GM12878 (cell line): ENCODE results near the gene DDX27. TPM values are rescaled to one million over a fixed set of nuclear protein-coding genes. Genes with fewer than 3 reads are reported as not detected.

Source experiments
- ATAC-seq: fragments of 200-7000 bp; cut with Tn5 transposase; 3 replicates; pipeline ENCODE4 v1.9.1; 2020; ENCODE audit warnings: mild to moderate bottlenecking, moderate library complexity
- BruUV-seq: library from RNA; stranded (reverse); fragments of 400-500 nt; replicated peaks from 2 replicates; lab custom pipeline; 2021; lab: Mats Ljungman, UMichigan
- CTCF ChIA-PET: fragments of 300-600 bp; sonication (Branson Sonifier 250); formaldehyde crosslinking; extraction: SDS; loops from one replicate; lab custom pipeline; 2021; ENCODE audit warnings: inconsistent platforms; lab: Yijun Ruan, JAX
- POLR2A ChIA-PET: fragments of 350-600 bp; formaldehyde crosslinking; extraction: SDS; loops from one replicate; lab custom pipeline; 2021; ENCODE audit warnings: inconsistent platforms; lab: Charles Lee
- RAD21 ChIA-PET: fragments of 300-600 bp; sonication (Branson Sonifier 250); formaldehyde crosslinking; loops from one replicate; lab custom pipeline; 2023; ENCODE audit warnings: antibody characterized with exemption; ENCODE audit not compliant: unreplicated experiment; lab: Charles Lee
- SMC1A ChIA-PET: fragments of 300-600 bp; sonication (Branson Sonifier 250); formaldehyde crosslinking; loops from one replicate; lab custom pipeline; 2023; ENCODE audit not compliant: unreplicated experiment, uncharacterized antibody; lab: Charles Lee
- DNase-seq: peaks from one replicate; pipeline ENCODE4 v3.0.0-alpha.2; 2011; ENCODE audit warnings: low read depth, low spot score
- FAIRE-seq: peaks from 3 replicates; lab custom pipeline; 2011; peaks lifted over from hg19 to GRCh38; lab: Jason Lieb, UNC
- H2AFZ ChIP-seq: 2 replicates; pipeline ENCODE4 v1.6.0; 2011; ENCODE audit warnings: low read depth, low read length, control low read depth; ENCODE audit not compliant: control insufficient read depth
- H3K27ac ChIP-seq: 2 replicates; pipeline ENCODE4 v1.5.1; 2011; ENCODE audit warnings: control low read depth; ENCODE audit not compliant: control insufficient read depth, insufficient read depth
- H3K27me3 ChIP-seq, 2 experiments: replicated peaks in 1 of 2; 2 replicates each; pipeline versions ENCODE4 v1.6.0 to v1.6.1; 2011; ENCODE audit warnings: low read length in 1 of 2; ENCODE audit not compliant: control insufficient read depth in 2 of 2, insufficient read depth in 2 of 2
- H3K36me3 ChIP-seq, 2 experiments: 2 replicates each; pipeline ENCODE4 v1.5.1; 2011; ENCODE audit warnings: low read length in 1 of 2; ENCODE audit not compliant: control insufficient read depth in 2 of 2, insufficient read depth in 2 of 2
- H3K4me1 ChIP-seq: 2 replicates; pipeline ENCODE4 v1.6.1; 2011; ENCODE audit warnings: mild to moderate bottlenecking, low read length, moderate library complexity, mixed read lengths; ENCODE audit not compliant: control insufficient read depth, insufficient read depth
- H3K4me2 ChIP-seq: 2 replicates; pipeline ENCODE4 v1.6.0; 2011; ENCODE audit warnings: control low read depth; ENCODE audit not compliant: control insufficient read depth, insufficient read depth
- H3K4me3 ChIP-seq: fragments of 200-600 bp; sonication (generic); 2 replicates; pipeline ENCODE4 v1.5.1; 2016
- H3K79me2 ChIP-seq: 2 replicates; pipeline ENCODE4 v1.6.0; 2011; ENCODE audit warnings: low read length; ENCODE audit not compliant: control insufficient read depth, insufficient read depth
- H3K9ac ChIP-seq: 2 replicates; pipeline ENCODE4 v1.8.0; 2011; ENCODE audit warnings: low read length, control low read depth, mixed read lengths; ENCODE audit not compliant: control insufficient read depth, insufficient read depth
- H3K9me3 ChIP-seq: replicated peaks from 3 replicates; pipeline ENCODE4 v1.5.1; 2011; ENCODE audit warnings: mild to moderate bottlenecking, low read length; ENCODE audit not compliant: control insufficient read depth, insufficient read depth
- H4K20me1 ChIP-seq: 2 replicates; pipeline ENCODE4 v1.6.0; 2011; ENCODE audit not compliant: control insufficient read depth, insufficient read depth
- EGR1 ChIP-seq, 2 experiments: IDR thresholded peaks; 1 replicate in 1 of 2; 2 replicates in 1 of 2; pipeline ENCODE4 v1.6.1; 2011 to 2012; ENCODE audit warnings: low read depth in 2 of 2, low read length in 2 of 2, borderline replicate concordance in 1 of 2, mild to moderate bottlenecking in 1 of 2, moderate library complexity in 1 of 2
- FOXK2 ChIP-seq: fragments of 450-650 bp; IDR thresholded peaks from 2 replicates; pipeline ENCODE4 v1.6.1; 2017; ENCODE audit warnings: mild to moderate bottlenecking, moderate library complexity
- HDGF ChIP-seq: fragments of 450-650 bp; IDR thresholded peaks from 2 replicates; pipeline ENCODE4 v1.6.1; 2016; ENCODE audit warnings: antibody characterized with exemption
- IKZF1 ChIP-seq: fragments of 450-650 bp; conservative IDR thresholded peaks from 2 replicates; pipeline ENCODE4 v1.6.1; 2017; ENCODE audit warnings: antibody characterized with exemption, mild to moderate bottlenecking
- MAX ChIP-seq: IDR thresholded peaks from 2 replicates; pipeline ENCODE4 v1.6.1; 2012; ENCODE audit warnings: low read depth, low read length, improper control_type of control experiment
- MLLT1 ChIP-seq: fragments of 450-650 bp; IDR thresholded peaks from 2 replicates; pipeline ENCODE4 v1.6.1; 2016; ENCODE audit warnings: mild to moderate bottlenecking
- MYC ChIP-seq: IDR thresholded peaks from 2 replicates; pipeline ENCODE4 v1.6.1; 2011; ENCODE audit warnings: mild to moderate bottlenecking, low read length, moderate library complexity, inconsistent platforms; ENCODE audit not compliant: insufficient read depth, insufficient replicate concordance, insufficient read length, severe bottlenecking
- POLR2AphosphoS2 ChIP-seq: IDR thresholded peaks from 2 replicates; pipeline ENCODE4 v1.6.1; 2011; ENCODE audit warnings: low read depth, mild to moderate bottlenecking, low read length, improper control_type of control experiment, moderate library complexity
- SPI1 ChIP-seq: IDR thresholded peaks from 2 replicates; pipeline ENCODE4 v1.6.1; 2011; ENCODE audit warnings: low read depth, mild to moderate bottlenecking, low read length, moderate library complexity, borderline replicate concordance; ENCODE audit not compliant: insufficient read depth
- SUPT20H ChIP-seq: IDR thresholded peaks from 2 replicates; pipeline ENCODE4 v1.6.1; 2011; ENCODE audit warnings: low read depth, mild to moderate bottlenecking, low read length, moderate library complexity, borderline replicate concordance; ENCODE audit not compliant: control insufficient read depth
- YBX1 ChIP-seq: fragments of 450-650 bp; IDR thresholded peaks from 2 replicates; pipeline ENCODE4 v1.6.1; 2016; ENCODE audit warnings: antibody characterized with exemption
- WGBS: methylation state at CpG from one replicate; pipeline ENCODE4 v1.1.6; 2016; ENCODE audit warnings: low lambda C conversion rate; ENCODE audit not compliant: insufficient replicate concordance, insufficient coverage; ENCODE audit errors: missing lambda C conversion rate; 5-methylcytosine and 5-hydroxymethylcytosine counted together
- in situ Hi-C: fragments of 300-500 bp; cut with MboI; formaldehyde crosslinking; loops from 9 replicates; pipeline ENCODE4 v1.14.3; 2018; ENCODE audit warnings: mixed read lengths
- intact Hi-C: fragments of 100-400 bp; cut with micrococcal nuclease; formaldehyde crosslinking; loops from one replicate; pipeline ENCODE4 v1.14.2; 2022; ENCODE audit not compliant: unreplicated experiment
- polyA plus RNA-seq, 11 experiments: library from polyadenylated mRNA; depleted of rRNA in 4 of 11; unstranded in 6 of 11; stranded (reverse) in 5 of 11; fragments of >200 nt; fragmentation: Nextera tagmentation in 4 of 11; fragmentation: Illumina TruSeq in 1 of 11; extraction: Ambion mirVana in 4 of 11; extraction: Trizol in 1 of 11; gene quantifications; 1 replicate in 1 of 11; 2 replicates in 10 of 11; pipeline versions ENCODE4 v1.2.1 to v1.2.3, GENCODE V29; 2011 to 2016; ENCODE audit warnings: inconsistent platforms in 2 of 11, missing spikeins in 2 of 11, low read depth in 1 of 11
- total RNA-seq, 4 experiments: library from RNA; depleted of rRNA in 3 of 4; stranded (reverse); fragments of >200 nt in 3 of 4; fragmentation: Illumina TruSeq in 1 of 4; extraction: Trizol in 1 of 4; gene quantifications; 2 replicates each; pipeline versions ENCODE4 v1.2.1 to v1.2.3, GENCODE V29; 2013 to 2021

Gene DDX27
- total and polyA plus RNA-seq, 10 of the 15 experiments (the other 5 are each of a cell fraction or from before 2014, with no cell fraction given): 19.8 to 78.8 (median 54.9) TPM

- Histone ChIP-seq H3K27me3 (no peaks in the 10 kb centered on the region), H2AFZ (no peak overlapping the region), H3K4me3 (no peak overlapping the region), H3K27ac (peak overlapping the region; percentile 10), H3K4me1 (peaks cover 10% of the 10 kb centered on the region), H3K36me3 (peaks cover 15 to 25% of the 10 kb centered on the region in 2 experiments), H3K79me2 (no peaks in the 10 kb centered on the region), H3K9ac (no peak overlapping the region)
- no TSS peak for BruUV-seq
- ChIA-PET CTCF (interaction anchor here (0.6 kb wide), 2 partner anchors 86 to 255 kb away, joined by 3 to 4 read pairs; no protein-coding TSS in a partner anchor), SMC1A (interaction anchor here (0.6 to 2.3 kb wide), 2 partner anchors 11 to 19 kb away, joined by 3 to 6 read pairs; partner anchors contain the start of gene DDX27), RAD21 (no interaction called here), POLR2A (interaction anchor here (0.6 to 1.0 kb wide), 3 partner anchors 9 to 183 kb away, joined by 3 to 4 read pairs (median 4); no protein-coding TSS in a partner anchor)
- ATAC-seq (peak; percentile 75), FAIRE-seq (no peak), DNase-seq (no peak)
- in situ Hi-C loops (no loop called here), intact Hi-C loops (no loop called here)
- TF ChIP-seq SUPT20H (no peak), HDGF (no peak), MAX (no peak), MYC (no peak), IKZF1 (peak; percentile 27), FOXK2 (no peak), MLLT1 (no peak), SPI1 (peak; percentile 86), EGR1 (IDR thresholded peaks at IDR 0.05; ENCODE audit: borderline replicate concordance in 1 of 2, low read depth in 2 of 2, low read length in 2 of 2) (no peak), POLR2AphosphoS2 (no peak), YBX1 (no peak)
- TF ChIP-seq, all 136 proteins: peak for 2
- 62% methylated on average over 8 of the region's 8 CpGs for WGBS
- no peaks in the 10 kb centered on the region; the same call in 1 of the 2 replicates for H4K20me1 ChIP-seq
- no peak overlapping the region; the same call in 1 of the 2 replicates for H3K4me2 ChIP-seq
- no peaks in the 10 kb centered on the region for H3K9me3 ChIP-seq
These were observed 11.4 kb downstream of the DDX27 start for GRCh38 chr20:49230561-49231133.
